ENCODE results near the gene U2AF1L4.
"Not testable (repeated sequence)": the region's sequence is repeated elsewhere in the genome, so short reads cannot be mapped to it uniquely, and the experiment has no call there.

U2AF1L4 gene

DNA sequence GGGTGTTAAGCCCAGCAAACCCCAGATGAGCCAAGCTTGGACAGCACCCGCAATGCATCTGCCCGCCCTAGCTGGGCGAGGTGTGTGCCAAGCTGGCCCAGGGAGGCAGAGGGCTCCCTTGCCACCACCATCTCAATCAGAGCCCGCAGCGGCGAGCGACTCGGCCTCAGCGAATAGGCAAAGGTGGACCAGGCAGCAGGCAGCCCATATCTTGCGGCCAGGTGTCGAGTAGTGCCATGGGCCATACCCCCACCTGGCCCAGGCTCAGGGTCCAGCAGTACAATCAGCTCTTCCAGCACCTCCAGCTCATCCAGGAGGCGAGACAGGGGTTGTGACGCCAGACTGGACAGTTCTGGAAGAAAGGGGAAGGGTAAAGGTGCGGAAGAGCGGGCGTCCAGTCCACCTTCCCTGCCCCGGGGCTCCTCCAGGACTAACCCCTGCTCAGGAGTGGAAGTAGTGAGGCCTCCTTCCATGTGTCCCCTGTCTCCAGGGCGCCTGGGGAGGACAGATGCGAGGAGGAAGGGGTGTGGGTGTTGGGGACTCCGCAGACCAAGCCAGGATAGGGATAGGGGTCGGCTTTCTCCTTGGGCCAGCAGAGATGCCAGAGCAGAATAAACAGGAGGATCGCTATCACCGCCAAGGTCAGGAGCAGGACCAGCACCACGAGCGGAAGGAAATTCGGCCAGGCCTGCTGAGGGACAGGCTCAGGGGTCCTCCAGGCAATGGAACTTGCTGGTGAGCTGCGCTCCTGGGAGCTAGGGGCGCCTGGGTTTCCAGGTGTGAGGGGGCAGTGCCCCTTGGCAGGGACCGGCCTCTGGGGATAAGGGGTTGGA, 5.7 kb downstream of the U2AF1L4 start:
- no peak for DNase-seq

- DNase-seq: no peak
These were observed 6.4 kb downstream of the U2AF1L4 start for GRCh38 chr19:35738887-35739229.

GRCh38 chr19:35738021-35738886, 7.0 kb downstream of the U2AF1L4 start:
- DNase-seq: no peak

- DNase-seq: no peak
These were observed 8.0 kb downstream of the U2AF1L4 start for GRCh38 chr19:35736913-35737886.

DNA sequence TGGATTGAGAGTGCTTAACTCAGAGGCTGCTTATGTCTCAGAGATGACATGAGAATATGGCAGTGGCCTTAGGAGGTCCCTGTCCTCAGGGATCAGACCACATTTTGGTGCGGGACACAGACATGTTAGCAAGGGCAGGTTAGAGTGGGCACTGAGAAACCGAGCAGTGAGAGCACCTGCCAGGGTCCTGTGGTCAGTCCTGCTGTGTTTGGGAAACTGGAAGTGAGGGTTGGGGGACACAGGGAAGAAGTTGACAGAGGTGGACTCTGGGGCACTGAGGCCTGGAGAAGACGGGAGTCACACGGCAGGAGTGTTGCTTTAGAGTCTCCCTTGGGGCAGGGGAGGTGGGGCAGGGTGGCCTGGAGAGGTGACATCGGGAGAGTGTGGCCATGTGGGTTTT, 10.3 kb downstream of the U2AF1L4 start:
- DNase-seq: no peak

DNA sequence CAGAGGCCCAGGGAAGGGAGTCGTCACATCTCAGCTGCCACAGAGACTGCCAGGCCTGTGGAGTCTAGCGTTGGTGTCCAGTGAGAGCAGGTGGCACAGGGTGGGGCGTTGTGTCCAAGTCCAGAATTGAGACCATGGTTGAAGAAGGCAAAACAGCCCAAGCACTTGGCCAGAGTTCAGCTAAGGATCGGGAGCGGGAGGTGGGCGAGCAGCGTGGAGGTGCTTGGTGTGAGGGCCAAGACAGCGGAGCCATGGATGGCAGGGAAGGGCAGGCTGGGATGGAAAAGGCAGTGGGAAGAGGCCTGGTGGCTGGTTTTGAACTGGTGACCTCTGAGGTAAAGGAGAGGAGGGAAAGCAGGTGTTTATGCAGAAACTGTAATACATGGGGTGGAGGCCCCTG, 10.9 kb downstream of the U2AF1L4 start:
- no peak for DNase-seq

DNA sequence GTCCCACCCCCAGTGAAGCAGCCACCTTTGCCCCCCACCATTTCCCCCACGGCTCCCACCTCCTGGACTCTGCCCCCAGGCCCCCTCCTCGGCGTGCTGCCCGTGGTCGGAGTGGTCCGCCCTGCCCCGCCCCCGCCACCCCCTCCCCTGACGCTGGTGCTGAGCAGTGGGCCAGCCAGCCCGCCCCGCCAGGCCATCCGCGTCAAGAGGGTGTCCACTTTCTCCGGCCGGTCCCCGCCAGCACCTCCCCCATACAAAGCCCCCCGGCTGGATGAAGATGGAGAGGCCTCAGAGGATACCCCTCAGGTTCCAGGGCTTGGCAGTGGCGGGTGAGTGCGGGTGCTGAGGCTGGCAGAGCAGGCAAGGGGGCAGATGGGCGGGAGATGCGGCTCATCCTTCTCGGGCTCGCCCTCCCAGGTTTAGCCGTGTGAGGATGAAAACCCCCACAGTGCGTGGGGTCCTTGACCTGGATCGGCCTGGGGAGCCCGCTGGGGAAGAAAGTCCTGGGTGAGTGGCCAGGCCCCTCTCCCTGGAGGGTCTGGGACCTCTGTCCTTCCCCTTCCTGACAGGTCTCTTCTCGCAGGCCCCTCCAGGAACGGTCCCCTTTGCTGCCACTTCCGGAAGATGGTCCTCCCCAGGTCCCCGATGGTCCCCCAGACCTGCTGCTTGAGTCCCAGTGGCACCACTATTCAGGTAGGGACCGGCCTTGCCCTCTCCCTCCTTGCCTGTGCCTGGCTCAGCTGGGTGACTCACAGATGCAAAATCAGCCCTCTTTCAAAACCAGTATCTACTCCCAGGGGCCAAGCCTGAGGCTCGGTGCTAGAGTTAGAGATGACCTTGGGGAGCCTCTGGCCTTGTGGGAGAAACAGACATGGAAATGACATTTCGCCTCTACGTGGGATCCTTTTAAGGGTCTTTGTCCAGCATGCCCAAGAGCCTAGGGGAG, 11.8 kb downstream of the U2AF1L4 start:
- no peak for DNase-seq

DNA sequence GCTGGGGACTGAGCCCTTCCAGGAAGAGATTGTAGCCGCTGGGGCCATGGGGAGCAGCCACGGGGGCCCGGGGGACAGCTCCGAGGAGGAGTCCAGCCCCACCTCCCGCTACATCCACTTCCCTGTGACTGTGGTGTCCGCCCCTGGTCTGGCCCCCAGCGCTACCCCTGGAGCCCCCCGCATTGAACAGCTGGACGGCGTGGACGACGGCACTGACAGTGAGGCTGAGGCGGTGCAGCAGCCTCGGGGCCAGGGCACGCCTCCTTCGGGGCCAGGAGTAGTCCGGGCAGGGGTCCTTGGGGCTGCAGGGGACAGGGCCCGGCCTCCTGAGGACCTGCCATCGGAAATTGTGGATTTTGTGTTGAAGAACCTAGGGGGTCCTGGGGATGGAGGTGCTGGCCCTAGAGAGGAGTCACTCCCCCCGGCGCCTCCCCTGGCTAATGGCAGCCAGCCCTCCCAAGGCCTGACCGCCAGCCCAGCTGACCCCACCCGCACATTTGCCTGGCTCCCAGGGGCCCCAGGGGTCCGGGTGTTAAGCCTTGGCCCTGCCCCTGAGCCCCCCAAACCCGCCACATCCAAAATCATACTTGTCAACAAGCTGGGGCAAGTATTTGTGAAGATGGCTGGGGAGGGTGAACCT, 12.6 kb downstream of the U2AF1L4 start:
- DNase-seq: no peak

GRCh38 chr19:35731779-35732405, 13.3 kb downstream of the U2AF1L4 start:
- DNase-seq: no peak

GRCh38 chr19:35731353-35731752, 13.9 kb downstream of the U2AF1L4 start:
- no peak for DNase-seq

DNA sequence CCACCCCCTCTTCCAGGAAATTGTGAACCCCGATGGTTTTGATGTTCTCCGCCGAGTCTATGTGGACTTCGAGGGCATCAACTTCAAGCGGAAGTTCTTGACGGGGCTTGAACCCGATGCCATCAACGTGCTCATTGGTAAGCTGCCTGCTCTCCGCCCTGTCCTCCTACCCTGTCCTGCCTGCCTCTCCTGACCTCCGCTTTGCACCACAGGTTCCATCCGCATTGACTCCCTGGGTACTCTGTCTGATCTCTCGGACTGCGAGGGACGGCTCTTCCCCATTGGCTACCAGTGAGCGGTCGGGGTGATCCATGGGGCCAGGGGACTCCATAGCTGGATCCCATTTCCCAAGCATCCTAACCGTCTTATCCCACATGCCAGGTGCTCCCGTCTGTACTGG, 14.9 kb downstream of the U2AF1L4 start:
- no peak for DNase-seq

DNA sequence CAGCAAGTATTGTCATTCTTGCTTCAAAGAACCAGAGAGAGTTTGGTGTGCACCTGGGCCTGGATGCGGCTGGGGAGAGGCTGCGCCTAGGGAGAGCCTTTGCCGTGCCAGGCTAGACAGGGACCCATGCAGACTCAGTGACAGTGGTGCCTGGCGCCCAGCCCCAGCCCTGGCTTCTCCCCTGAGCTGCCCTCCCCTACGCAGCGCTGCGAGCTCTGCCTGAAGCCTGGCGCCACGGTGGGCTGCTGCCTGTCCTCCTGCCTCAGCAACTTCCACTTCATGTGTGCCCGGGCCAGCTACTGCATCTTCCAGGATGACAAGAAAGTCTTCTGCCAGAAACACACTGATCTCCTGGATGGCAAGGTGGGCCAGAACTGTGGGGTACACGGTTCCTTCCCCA, 15.5 kb downstream of the U2AF1L4 start:
- DNase-seq: no peak

GRCh38 chr19:35729021-35729420, 16.2 kb downstream of the U2AF1L4 start:
- no peak for DNase-seq

GRCh38 chr19:35727956-35728706, 17.1 kb downstream of the U2AF1L4 start:
- DNase-seq: no peak

GRCh38 chr19:35727053-35727955, 17.9 kb downstream of the U2AF1L4 start:
- DNase-seq: no peak

DNA sequence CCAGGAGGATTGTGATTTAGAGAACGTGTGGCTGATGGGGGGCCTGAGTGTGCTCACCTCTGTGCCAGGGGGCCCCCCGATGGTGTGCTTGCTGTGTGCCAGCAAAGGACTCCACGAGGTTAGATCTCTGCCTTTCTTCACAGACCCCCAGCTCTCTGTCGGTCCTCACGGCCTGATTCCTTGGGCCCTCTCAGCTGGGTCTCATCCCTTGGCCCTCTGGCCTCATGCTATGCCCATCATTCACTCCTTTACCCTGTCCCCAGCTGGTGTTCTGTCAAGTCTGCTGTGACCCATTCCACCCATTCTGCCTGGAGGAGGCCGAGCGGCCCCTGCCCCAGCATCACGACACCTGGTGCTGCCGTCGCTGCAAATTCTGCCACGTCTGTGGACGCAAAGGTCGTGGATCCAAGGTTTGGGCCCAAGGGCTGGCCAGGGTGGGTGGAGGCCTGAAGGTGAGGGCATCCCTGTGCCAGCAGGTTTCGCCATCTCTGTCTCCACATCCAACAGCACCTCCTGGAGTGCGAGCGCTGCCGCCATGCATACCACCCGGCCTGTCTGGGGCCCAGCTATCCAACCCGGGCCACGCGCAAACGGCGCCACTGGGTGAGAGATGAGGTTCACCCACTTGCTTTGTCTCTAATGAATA, 19.9 kb downstream of the U2AF1L4 start:
- no peak for DNase-seq

DNA sequence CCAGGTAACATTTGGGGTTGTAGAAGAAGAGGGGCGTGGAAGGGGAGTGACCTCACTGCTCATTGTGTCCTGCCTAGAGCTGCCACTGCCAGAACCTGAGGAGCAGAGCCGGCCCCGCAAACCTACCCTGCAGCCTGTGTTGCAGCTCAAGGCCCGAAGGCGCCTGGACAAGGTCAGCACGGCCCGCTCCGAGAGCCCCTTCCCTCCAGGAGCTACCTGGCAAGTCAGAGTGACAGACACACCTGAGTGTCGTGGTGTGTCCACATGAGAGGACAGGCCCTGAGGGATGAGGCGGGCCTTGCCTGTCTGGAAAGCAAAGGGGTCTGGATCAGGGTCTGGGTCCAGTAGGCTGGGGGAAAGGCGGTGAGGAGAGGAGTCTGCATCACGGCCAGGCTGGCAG, 20.7 kb downstream of the U2AF1L4 start:
- DNase-seq: no peak

- not testable (repeated sequence) for DNase-seq
These were observed 21.1 kb downstream of the U2AF1L4 start for GRCh38 chr19:35724132-35724531.
